HepG2 (cell line): ENCODE data around the gene ECHS1. TPM values are rescaled to one million over a fixed set of nuclear protein-coding genes. Genes with fewer than 3 reads are reported as not detected.

Experiments
- ADNP ChIP-seq: sonication (generic); formaldehyde crosslinking; IDR thresholded peaks from 2 replicates; pipeline ENCODE4 v1.4.0; 2020; ENCODE audit warnings: missing genetic modification reagents
- BORCS8-MEF2B ChIP-seq: sonication (generic); formaldehyde crosslinking; IDR thresholded peaks from 2 replicates; pipeline ENCODE4 v1.8.0; 2022; ENCODE audit warnings: mild to moderate bottlenecking, missing genetic modification reagents
- CREB1 ChIP-seq, 2 experiments: fragments of 450-650 bp in 1 of 2; IDR thresholded peaks; 2 replicates each; pipeline ENCODE4 v1.6.1; 2016 to 2017; ENCODE audit warnings: control low read depth in 1 of 2, mild to moderate bottlenecking in 1 of 2, missing compliant biosample characterization in 1 of 2, missing genetic modification characterization in 1 of 2
- EEA1 ChIP-seq: sonication (generic); formaldehyde crosslinking; IDR thresholded peaks from 2 replicates; pipeline ENCODE4 v1.5.1; 2020; ENCODE audit warnings: mild to moderate bottlenecking, missing genetic modification reagents, borderline replicate concordance
- GLMP ChIP-seq: sonication (generic); formaldehyde crosslinking; IDR thresholded peaks from 2 replicates; pipeline ENCODE4 v1.9.0; 2021; ENCODE audit warnings: missing genetic modification reagents, mild to moderate bottlenecking, borderline replicate concordance
- KLF12 ChIP-seq: sonication (generic); formaldehyde crosslinking; IDR thresholded peaks from 2 replicates; pipeline ENCODE4 v1.4.0; 2020; ENCODE audit warnings: missing genetic modification reagents, borderline replicate concordance
- MTF2 ChIP-seq: sonication (generic); formaldehyde crosslinking; IDR thresholded peaks from 2 replicates; pipeline ENCODE4 v1.5.0; 2020; ENCODE audit warnings: missing genetic modification reagents, borderline replicate concordance
- RNF219 ChIP-seq: sonication (generic); formaldehyde crosslinking; IDR thresholded peaks from 2 replicates; pipeline ENCODE4 v1.5.0; 2020; ENCODE audit warnings: mild to moderate bottlenecking, missing genetic modification reagents
- SOX5 ChIP-seq: IDR thresholded peaks from 2 replicates; pipeline ENCODE4 v1.6.1; 2016; ENCODE audit warnings: borderline replicate concordance
- SP2 ChIP-seq: sonication (generic); formaldehyde crosslinking; IDR thresholded peaks from 2 replicates; pipeline ENCODE4 v1.5.1; 2020; ENCODE audit warnings: mild to moderate bottlenecking, missing genetic modification reagents
- TP53 ChIP-seq: sonication (generic); formaldehyde crosslinking; conservative IDR thresholded peaks from 2 replicates; pipeline ENCODE4 v1.4.0; 2020; ENCODE audit warnings: missing genetic modification reagents
- ZFP82 ChIP-seq: sonication (generic); formaldehyde crosslinking; IDR thresholded peaks from 2 replicates; pipeline ENCODE4 v1.5.1; 2020; ENCODE audit warnings: mild to moderate bottlenecking, missing genetic modification reagents, borderline replicate concordance
- ZNF263 ChIP-seq: sonication (generic); formaldehyde crosslinking; IDR thresholded peaks from 2 replicates; pipeline ENCODE4 v1.4.0; 2020; ENCODE audit warnings: missing genetic modification reagents
- ZNF619 ChIP-seq: sonication (generic); formaldehyde crosslinking; IDR thresholded peaks from 2 replicates; pipeline ENCODE4 v1.4.0; 2020; ENCODE audit warnings: mild to moderate bottlenecking, missing genetic modification reagents
- ZNF670 ChIP-seq: sonication (generic); formaldehyde crosslinking; IDR thresholded peaks from 2 replicates; pipeline ENCODE4 v1.8.0; 2022; ENCODE audit warnings: mild to moderate bottlenecking, missing genetic modification reagents, borderline replicate concordance
- ZNF724P ChIP-seq: sonication (generic); formaldehyde crosslinking; IDR thresholded peaks from 2 replicates; pipeline ENCODE4 v1.8.0; 2022; ENCODE audit warnings: missing genetic modification reagents, borderline replicate concordance
- ZNF766 ChIP-seq: sonication (generic); formaldehyde crosslinking; IDR thresholded peaks from 2 replicates; pipeline ENCODE4 v1.5.0; 2020; ENCODE audit warnings: missing genetic modification reagents, borderline replicate concordance
- polyA plus RNA-seq, 8 experiments: library from polyadenylated mRNA; depleted of rRNA in 3 of 8; stranded (reverse) in 7 of 8; unstranded in 1 of 8; fragments of >200 nt; fragmentation: Illumina TruSeq in 4 of 8; extraction: Trizol in 4 of 8; gene quantifications; 2 replicates each; pipeline versions ENCODE4 v1.2.1 to v1.2.3, GENCODE V29; 2011 to 2016; ENCODE audit warnings: low read depth in 4 of 8, missing spikeins in 1 of 8, mixed read lengths in 1 of 8; ENCODE audit not compliant: insufficient read depth in 1 of 8
- total RNA-seq, 5 experiments: library from RNA; depleted of rRNA; stranded (reverse); fragments of >200 nt; fragmentation: Illumina TruSeq; extraction: Trizol; gene quantifications; 2 replicates each; pipeline ENCODE4 v1.2.3, GENCODE V29; 2016; ENCODE audit warnings: low read depth in 1 of 5
- TF ChIP-seq, protein P1 (sequence below): sonication (generic); formaldehyde crosslinking; IDR thresholded peaks from 2 replicates; pipeline ENCODE4 v1.5.0; 2020; ENCODE audit warnings: missing genetic modification reagents
- TF ChIP-seq, protein P2 (sequence below): sonication (generic); formaldehyde crosslinking; IDR thresholded peaks from 2 replicates; pipeline ENCODE4 v1.4.0; 2020; ENCODE audit warnings: missing genetic modification reagents, borderline replicate concordance
- TF ChIP-seq, protein P3 (sequence below): IDR thresholded peaks from 2 replicates; pipeline ENCODE4 v1.6.1; 2016; ENCODE audit warnings: mild to moderate bottlenecking
- TF ChIP-seq, protein P4 (sequence below): sonication (generic); formaldehyde crosslinking; IDR thresholded peaks from 2 replicates; pipeline ENCODE4 v1.9.0; 2021; ENCODE audit warnings: missing genetic modification reagents, borderline replicate concordance

The ECHS1 gene
- total and polyA plus RNA-seq, 2 of the 13 experiments (the other 11 are each of a cell fraction or from before 2014, with no cell fraction given), result 32.7 to 195 TPM

- TF ChIP-seq KLF12 (0 out of 2 replicates have a peak, but pooled peaks have one; percentile 10), CREB1 (IDR thresholded peaks at IDR 0.05) (no peak), CREB1 (CRISPR knock-in tag; IDR thresholded peaks at IDR 0.05) (no peak), SOX5 (CRISPR knock-in tag) (peak; percentile 64), TP53 (0 out of 2 replicates have a peak, but pooled peaks have one; percentile 12), ZNF670 (CRISPR knock-in tag) (no peak), ZNF766 (no peak), SP2 (CRISPR knock-in tag) (no peak), MTF2 (no peak), RNF219 (CRISPR knock-in tag) (no peak), GLMP (CRISPR knock-in tag) (no peak), ZFP82 (CRISPR knock-in tag) (no peak), ZNF724P (CRISPR knock-in tag) (no peak), EEA1 (CRISPR knock-in tag) (no peak), ADNP (CRISPR knock-in tag) (no peak), ZNF263 (no peak), BORCS8-MEF2B (CRISPR knock-in tag) (no peak; the same call in 1 of the 2 replicates), ZNF619 (no peak)
- TF ChIP-seq, protein P1, sequence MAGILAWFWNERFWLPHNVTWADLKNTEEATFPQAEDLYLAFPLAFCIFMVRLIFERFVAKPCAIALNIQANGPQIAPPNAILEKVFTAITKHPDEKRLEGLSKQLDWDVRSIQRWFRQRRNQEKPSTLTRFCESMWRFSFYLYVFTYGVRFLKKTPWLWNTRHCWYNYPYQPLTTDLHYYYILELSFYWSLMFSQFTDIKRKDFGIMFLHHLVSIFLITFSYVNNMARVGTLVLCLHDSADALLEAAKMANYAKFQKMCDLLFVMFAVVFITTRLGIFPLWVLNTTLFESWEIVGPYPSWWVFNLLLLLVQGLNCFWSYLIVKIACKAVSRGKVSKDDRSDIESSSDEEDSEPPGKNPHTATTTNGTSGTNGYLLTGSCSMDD (CRISPR knock-in tag), result no peak
- TF ChIP-seq, protein P2, sequence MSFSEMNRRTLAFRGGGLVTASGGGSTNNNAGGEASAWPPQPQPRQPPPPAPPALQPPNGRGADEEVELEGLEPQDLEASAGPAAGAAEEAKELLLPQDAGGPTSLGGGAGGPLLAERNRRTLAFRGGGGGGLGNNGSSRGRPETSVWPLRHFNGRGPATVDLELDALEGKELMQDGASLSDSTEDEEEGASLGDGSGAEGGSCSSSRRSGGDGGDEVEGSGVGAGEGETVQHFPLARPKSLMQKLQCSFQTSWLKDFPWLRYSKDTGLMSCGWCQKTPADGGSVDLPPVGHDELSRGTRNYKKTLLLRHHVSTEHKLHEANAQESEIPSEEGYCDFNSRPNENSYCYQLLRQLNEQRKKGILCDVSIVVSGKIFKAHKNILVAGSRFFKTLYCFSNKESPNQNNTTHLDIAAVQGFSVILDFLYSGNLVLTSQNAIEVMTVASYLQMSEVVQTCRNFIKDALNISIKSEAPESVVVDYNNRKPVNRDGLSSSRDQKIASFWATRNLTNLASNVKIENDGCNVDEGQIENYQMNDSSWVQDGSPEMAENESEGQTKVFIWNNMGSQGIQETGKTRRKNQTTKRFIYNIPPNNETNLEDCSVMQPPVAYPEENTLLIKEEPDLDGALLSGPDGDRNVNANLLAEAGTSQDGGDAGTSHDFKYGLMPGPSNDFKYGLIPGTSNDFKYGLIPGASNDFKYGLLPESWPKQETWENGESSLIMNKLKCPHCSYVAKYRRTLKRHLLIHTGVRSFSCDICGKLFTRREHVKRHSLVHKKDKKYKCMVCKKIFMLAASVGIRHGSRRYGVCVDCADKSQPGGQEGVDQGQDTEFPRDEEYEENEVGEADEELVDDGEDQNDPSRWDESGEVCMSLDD (CRISPR knock-in tag), result peak; percentile 94
- TF ChIP-seq, protein P3, sequence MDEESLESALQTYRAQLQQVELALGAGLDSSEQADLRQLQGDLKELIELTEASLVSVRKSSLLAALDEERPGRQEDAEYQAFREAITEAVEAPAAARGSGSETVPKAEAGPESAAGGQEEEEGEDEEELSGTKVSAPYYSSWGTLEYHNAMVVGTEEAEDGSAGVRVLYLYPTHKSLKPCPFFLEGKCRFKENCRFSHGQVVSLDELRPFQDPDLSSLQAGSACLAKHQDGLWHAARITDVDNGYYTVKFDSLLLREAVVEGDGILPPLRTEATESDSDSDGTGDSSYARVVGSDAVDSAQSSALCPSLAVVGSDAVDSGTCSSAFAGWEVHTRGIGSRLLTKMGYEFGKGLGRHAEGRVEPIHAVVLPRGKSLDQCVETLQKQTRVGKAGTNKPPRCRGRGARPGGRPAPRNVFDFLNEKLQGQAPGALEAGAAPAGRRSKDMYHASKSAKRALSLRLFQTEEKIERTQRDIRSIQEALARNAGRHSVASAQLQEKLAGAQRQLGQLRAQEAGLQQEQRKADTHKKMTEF (CRISPR knock-in tag), result peak; percentile 67; the same call in 1 of the 2 replicates
- TF ChIP-seq, protein P4, sequence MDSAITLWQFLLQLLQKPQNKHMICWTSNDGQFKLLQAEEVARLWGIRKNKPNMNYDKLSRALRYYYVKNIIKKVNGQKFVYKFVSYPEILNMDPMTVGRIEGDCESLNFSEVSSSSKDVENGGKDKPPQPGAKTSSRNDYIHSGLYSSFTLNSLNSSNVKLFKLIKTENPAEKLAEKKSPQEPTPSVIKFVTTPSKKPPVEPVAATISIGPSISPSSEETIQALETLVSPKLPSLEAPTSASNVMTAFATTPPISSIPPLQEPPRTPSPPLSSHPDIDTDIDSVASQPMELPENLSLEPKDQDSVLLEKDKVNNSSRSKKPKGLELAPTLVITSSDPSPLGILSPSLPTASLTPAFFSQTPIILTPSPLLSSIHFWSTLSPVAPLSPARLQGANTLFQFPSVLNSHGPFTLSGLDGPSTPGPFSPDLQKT (CRISPR knock-in tag), result no peak
These were observed 13.6 kb downstream of the ECHS1 start (continued) for GRCh38 chr10:133359554-133359971.
